Transverse colon (tissue), 3 donors: Measurements from ENCODE around the gene CHST15.

Experiments
- CTCF ChIP-seq, 5 experiments: fragments of 200-600 bp in 3 of 5; fragments of 450-650 bp in 2 of 5; sonication (generic) in 3 of 5; IDR thresholded peaks; 1 replicate in 2 of 5; 2 replicates in 3 of 5; pipeline ENCODE4 v1.5.1; 2016 to 2017; ENCODE audit warnings: antibody characterized with exemption in 5 of 5, inconsistent platforms in 3 of 5, mild to moderate bottlenecking in 2 of 5, moderate library complexity in 1 of 5
- EP300 ChIP-seq: sonication (generic); formaldehyde crosslinking; IDR thresholded peaks from one replicate; pipeline ENCODE4 v1.6.1; 2017; ENCODE audit warnings: antibody characterized with exemption, low read depth

DNA sequence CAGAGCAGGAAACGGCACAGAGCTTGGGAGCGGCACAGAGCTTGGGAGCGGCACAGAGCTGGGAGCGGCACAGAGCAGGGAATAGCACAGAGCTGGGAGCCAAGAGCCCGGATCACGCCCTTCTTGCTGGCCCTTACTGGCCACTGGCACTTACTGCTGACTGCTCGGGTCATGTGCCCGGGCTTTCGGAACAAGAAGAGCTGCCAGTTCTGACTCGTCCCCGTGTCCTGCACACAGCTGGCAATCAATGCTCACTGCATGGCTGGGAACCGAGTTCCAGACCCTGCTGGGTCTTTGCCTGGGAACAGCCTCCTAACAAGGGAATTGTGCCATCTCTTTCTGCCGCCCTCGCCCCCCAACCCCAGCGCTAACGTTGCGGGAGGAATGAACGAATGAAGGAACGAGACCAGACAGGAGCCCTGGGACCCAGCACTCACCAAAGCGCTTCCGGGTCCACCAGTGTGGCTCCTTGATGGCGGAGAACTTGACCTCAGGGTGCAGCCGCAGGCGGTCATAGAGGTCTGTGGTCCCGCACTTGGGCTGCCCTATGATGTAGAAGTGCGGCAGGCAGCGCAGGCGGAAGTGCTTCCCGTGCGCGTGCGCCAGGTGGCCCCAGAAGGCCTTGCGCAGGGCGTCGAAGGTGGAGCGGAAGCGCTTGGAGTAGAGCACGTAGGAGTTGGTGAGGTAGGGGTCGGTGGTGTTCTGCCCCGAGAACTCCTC is 49.1 kb downstream of the CHST15 start:
- TF ChIP-seq CTCF (IDR thresholded peaks at IDR 0.05) = no peak
- TF ChIP-seq EP300 = no peak
